ENCODE measurements around the gene POP4. TPM values are rescaled to one million over a fixed set of nuclear protein-coding genes. Genes with fewer than 3 reads are reported as not detected.

POP4 gene
- total and polyA plus RNA-seq, 10 of the 15 experiments (the other 5 are each of a cell fraction or from before 2014, with no cell fraction given): 52.1 to 231 (median 118) TPM

DNA sequence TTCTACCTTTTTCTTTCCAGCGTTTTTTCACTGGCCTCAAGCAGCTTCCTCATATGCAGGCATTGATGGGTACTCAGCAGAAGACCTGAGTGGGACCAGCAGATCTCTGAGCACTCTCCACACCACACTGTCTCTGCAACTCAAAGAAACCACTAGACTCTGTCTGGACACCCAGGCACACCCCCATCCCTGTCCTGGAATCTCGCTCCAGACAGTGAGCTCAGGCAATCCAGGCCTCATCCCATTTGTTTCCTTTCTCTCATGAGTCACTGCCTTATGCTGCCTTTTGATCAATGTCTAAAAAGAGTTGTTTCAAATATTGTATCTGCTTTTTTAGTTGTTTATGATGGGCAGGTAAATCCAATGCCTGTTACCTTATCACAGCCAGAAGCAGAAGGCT lies 19.7 kb upstream of the POP4 start:
- RAD21 ChIA-PET (ENCODE audit: unreplicated experiment): no interaction called here
- no peak for DNase-seq (ENCODE audit: low read depth, low spot score)
- no peak for TF ChIP-seq NFXL1 (IDR thresholded peaks at IDR 0.05; ENCODE audit: borderline replicate concordance)
- TF ChIP-seq RUNX3 (IDR thresholded peaks at IDR 0.05; ENCODE audit: low read length): no peak
- TF ChIP-seq IRF3 (IDR thresholded peaks at IDR 0.05): no peak
- no peak for TF ChIP-seq TAF1 (IDR thresholded peaks at IDR 0.05; ENCODE audit: borderline replicate concordance, low read depth, low read length)
- no peak for TF ChIP-seq BCLAF1 (IDR thresholded peaks at IDR 0.05)
- no peak for TF ChIP-seq ESRRA (IDR thresholded peaks at IDR 0.05; ENCODE audit: low read length)
- Histone ChIP-seq H3K4me3 (no peak overlapping the region), H3K9ac (ENCODE audit: control insufficient read depth, insufficient read depth, low read length) (no peak overlapping the region), H3K79me2 (ENCODE audit: control insufficient read depth, insufficient read depth, low read length) (no peaks in the 10 kb centered on the region), H3K27ac (ENCODE audit: control insufficient read depth, insufficient read depth) (no peak overlapping the region), H2AFZ (ENCODE audit: control insufficient read depth, low read depth, low read length) (no peak overlapping the region), H3K36me3 (ENCODE audit: control insufficient read depth in 2 of 2, insufficient read depth in 2 of 2, low read length in 1 of 2) (no peaks in the 10 kb centered on the region), H4K20me1 (ENCODE audit: control insufficient read depth, insufficient read depth) (no peaks in the 10 kb centered on the region), H3K4me2 (ENCODE audit: control insufficient read depth, insufficient read depth) (no peak overlapping the region), H3K4me1 (ENCODE audit: control insufficient read depth, insufficient read depth, low read length) (peaks cover 6% of the 10 kb centered on the region), H3K9me3 (replicated peaks; ENCODE audit: control insufficient read depth, insufficient read depth, low read length) (peaks cover 2% of the 10 kb centered on the region; the same call in 1 of the 3 replicates), H3K27me3 (replicated peaks in 1 of 2; ENCODE audit: control insufficient read depth in 2 of 2, insufficient read depth in 2 of 2, low read length in 1 of 2) (no peaks in the 10 kb centered on the region; a peak in 1 of 4 replicates)
- ATAC-seq: no peak
- 13% methylated on average over 2 of the region's 2 CpGs for WGBS (ENCODE audit: insufficient coverage, insufficient replicate concordance, low lambda C conversion rate, missing lambda C conversion rate)
- no peak for FAIRE-seq
- POLR2A ChIA-PET: no interaction called here
- BruUV-seq (replicated peaks): no TSS peak
- intact Hi-C loops (cut with micrococcal nuclease; ENCODE audit: unreplicated experiment) (no loop called here), in situ Hi-C loops (cut with MboI) (no loop called here)
- CTCF ChIA-PET: interaction anchor here (1.3 kb wide), 1 partner anchor 12 kb away, joined by 3 read pairs; no protein-coding TSS in a partner anchor
- SMC1A ChIA-PET (ENCODE audit: uncharacterized antibody, unreplicated experiment): interaction anchor here (1.4 kb wide), 1 partner anchor 37 kb away, joined by 4 read pairs; no protein-coding TSS in a partner anchor
